ENCODE results near the gene PLA2G4C.

GRCh38 chr19:48036765-48037164, 73.9 kb downstream of the PLA2G4C start:
- no peak for TF ChIP-seq POLR2A (IDR thresholded peaks at IDR 0.05)
- TF ChIP-seq, protein P1, sequence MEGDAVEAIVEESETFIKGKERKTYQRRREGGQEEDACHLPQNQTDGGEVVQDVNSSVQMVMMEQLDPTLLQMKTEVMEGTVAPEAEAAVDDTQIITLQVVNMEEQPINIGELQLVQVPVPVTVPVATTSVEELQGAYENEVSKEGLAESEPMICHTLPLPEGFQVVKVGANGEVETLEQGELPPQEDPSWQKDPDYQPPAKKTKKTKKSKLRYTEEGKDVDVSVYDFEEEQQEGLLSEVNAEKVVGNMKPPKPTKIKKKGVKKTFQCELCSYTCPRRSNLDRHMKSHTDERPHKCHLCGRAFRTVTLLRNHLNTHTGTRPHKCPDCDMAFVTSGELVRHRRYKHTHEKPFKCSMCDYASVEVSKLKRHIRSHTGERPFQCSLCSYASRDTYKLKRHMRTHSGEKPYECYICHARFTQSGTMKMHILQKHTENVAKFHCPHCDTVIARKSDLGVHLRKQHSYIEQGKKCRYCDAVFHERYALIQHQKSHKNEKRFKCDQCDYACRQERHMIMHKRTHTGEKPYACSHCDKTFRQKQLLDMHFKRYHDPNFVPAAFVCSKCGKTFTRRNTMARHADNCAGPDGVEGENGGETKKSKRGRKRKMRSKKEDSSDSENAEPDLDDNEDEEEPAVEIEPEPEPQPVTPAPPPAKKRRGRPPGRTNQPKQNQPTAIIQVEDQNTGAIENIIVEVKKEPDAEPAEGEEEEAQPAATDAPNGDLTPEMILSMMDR (IDR thresholded peaks at IDR 0.05) = no peak
